ENCODE results near the gene SPIC.

GRCh38 chr12:101488469-101488868, 13.3 kb downstream of the SPIC start:
- TF ChIP-seq CTCF (IDR thresholded peaks at IDR 0.05; ENCODE audit: extremely low read depth in 1 of 2, insufficient read depth in 1 of 2, low read depth in 1 of 2, low read length in 2 of 2) (no peak), EZH2 (IDR thresholded peaks at IDR 0.05; ENCODE audit: borderline replicate concordance, low read depth, low read length, severe bottlenecking) (no peak), MAX (IDR thresholded peaks at IDR 0.05; ENCODE audit: insufficient read depth, insufficient read length) (no peak), POLR2A (IDR thresholded peaks at IDR 0.05; ENCODE audit: low read depth, low read length) (no peak), POLR2AphosphoS5 (IDR thresholded peaks at IDR 0.05; ENCODE audit: insufficient read depth, low read depth, low read length) (no peak), JUN (IDR thresholded peaks at IDR 0.05; ENCODE audit: borderline replicate concordance, insufficient read depth, insufficient read length, low read depth) (no peak), MYC (IDR thresholded peaks at IDR 0.05; ENCODE audit: low read depth, low read length) (no peak), FOS (IDR thresholded peaks at IDR 0.05; ENCODE audit: borderline replicate concordance, insufficient read depth, low read length) (no peak)

Data from endothelial cell of umbilical vein (primary cell).